NCI-H82 treated with DMSO at 0.1 percent for 48 hours (cell line): ENCODE data around the gene BASP1.
"Not testable (repeated sequence)": the region's sequence is repeated elsewhere in the genome, so short reads cannot be mapped to it uniquely, and the experiment has no call there.

Experiments
- DNase-seq: peaks from one replicate; lab custom pipeline; 2025; ENCODE audit not compliant: unreplicated experiment; lab: John Stamatoyannopoulos, UW

Gene BASP1

GRCh38 chr5:17249029-17249634, 31.7 kb downstream of the BASP1 start:
- DNase-seq: no peak

GRCh38 chr5:17249841-17250240, 32.4 kb downstream of the BASP1 start:
- not testable (repeated sequence) for DNase-seq

DNA sequence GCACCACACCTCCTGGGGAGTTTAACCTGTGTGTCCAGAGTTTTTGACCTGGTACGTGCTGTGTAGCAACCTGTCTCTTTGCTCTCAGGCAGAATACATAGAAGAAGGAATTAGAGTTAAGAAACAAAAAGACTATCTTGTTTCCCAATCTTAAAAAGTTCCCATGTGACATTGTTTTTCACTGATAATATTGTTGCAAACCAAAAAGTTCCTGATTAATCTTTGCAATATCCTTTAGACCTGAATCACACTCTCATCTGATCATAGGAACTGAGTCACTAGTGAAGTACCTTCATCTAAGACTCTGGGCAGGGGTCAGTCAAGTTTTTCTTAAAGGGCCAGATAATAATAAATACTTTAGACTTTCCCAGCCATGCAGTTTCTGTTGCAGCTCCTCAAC, 35.1 kb downstream of the BASP1 start:
- no peak for DNase-seq

DNA sequence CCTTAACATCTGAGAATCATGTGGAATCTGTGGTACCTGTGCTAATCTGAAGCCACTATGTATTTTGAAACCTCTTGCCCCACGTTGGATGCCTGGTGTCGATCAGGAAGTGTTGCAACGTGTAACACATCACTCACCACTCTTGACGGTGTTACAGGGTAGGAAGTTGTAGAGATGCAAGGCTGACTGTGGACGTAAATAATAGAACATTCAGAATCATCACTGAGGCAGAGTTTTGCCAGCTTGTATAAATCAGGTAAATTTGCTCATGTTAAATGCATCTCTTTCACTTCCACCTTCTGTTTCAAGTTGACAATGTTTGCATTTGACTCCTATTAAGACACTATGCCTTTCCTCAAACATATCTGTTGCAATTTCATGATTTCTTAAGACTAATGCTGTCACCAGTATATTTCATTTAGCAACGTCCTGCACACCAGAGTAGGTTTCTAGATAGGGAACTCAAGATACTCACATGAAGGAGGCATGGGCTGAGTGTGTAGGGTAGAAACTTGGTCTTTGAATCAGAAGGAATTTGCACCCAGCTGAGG, 38.1 kb downstream of the BASP1 start:
- no peak for DNase-seq

- DNase-seq: no peak
These were observed 38.7 kb downstream of the BASP1 start for GRCh38 chr5:17256171-17256570.

- DNase-seq: no peak
These were observed 39.4 kb downstream of the BASP1 start for GRCh38 chr5:17256839-17257238.

- DNase-seq: no peak
These were observed 40.4 kb downstream of the BASP1 start for GRCh38 chr5:17257705-17258273.

GRCh38 chr5:17258431-17258830, 41.0 kb downstream of the BASP1 start:
- no peak for DNase-seq

DNA sequence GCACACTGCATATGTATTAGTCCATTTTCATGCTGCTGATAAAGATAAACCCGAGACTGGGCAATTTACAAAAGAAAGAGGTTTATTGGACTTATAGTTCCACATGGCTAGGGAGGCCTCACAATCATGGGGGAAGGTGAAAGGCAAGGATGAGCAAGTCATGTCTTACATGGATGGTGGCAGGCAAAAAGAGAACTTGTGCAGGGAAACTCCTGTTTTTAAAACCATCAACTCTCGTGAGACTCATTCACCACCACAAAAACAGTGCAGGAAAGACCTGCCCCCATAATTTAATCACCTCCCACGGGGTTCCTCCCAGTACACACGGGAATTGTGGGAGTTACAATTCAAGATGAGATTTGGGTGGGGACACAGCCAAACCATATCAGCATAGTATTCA, 41.6 kb downstream of the BASP1 start:
- not testable (repeated sequence) for DNase-seq

GRCh38 chr5:17259630-17260257, 42.3 kb downstream of the BASP1 start:
- no peak for DNase-seq

GRCh38 chr5:17260549-17260948, 43.1 kb downstream of the BASP1 start:
- no peak for DNase-seq

- no peak for DNase-seq
These were observed 43.6 kb downstream of the BASP1 start for GRCh38 chr5:17261075-17261474.

DNA sequence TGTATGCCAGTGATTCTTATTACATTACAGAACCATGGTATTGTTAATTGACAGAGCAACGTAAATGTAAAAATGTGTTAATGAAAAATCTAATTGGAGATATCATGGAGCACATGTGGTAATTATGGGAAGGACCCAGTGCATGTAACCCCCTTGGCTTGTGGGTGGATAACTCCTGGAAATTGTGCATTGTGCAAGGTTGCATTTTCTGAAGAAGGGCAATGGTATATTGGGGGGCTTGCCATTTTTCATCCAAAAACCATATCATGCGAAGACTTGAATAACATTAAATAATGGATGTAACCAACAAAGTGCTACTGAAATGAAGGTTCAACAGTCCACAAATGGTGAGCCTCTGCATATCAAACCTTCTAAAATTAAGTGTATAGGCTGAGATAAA, 47.6 kb downstream of the BASP1 start:
- no peak for DNase-seq

GRCh38 chr5:17267106-17267505, 49.7 kb downstream of the BASP1 start:
- DNase-seq: no peak

DNA sequence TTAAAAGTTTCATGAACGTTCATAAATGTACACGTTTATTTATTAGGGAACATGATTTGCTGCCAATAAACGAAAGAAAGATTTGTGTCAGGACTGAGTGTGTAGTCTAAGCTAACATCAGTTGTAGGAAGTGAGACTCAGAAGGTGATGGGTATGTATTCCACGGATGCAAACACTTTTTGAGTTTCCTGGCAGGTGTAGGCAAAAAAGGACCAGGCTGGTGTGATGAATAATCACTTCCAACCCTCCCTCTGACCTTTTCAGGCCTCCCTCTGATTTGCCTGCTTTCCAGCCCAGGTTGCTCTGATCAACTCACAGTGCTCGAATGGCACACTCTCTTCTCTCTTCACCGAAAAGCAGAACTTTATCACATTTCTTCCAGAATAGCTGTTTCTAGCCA, 51.8 kb downstream of the BASP1 start:
- no peak for DNase-seq

- DNase-seq: no peak
These were observed 54.7 kb downstream of the BASP1 start for GRCh38 chr5:17272111-17272510.

DNA sequence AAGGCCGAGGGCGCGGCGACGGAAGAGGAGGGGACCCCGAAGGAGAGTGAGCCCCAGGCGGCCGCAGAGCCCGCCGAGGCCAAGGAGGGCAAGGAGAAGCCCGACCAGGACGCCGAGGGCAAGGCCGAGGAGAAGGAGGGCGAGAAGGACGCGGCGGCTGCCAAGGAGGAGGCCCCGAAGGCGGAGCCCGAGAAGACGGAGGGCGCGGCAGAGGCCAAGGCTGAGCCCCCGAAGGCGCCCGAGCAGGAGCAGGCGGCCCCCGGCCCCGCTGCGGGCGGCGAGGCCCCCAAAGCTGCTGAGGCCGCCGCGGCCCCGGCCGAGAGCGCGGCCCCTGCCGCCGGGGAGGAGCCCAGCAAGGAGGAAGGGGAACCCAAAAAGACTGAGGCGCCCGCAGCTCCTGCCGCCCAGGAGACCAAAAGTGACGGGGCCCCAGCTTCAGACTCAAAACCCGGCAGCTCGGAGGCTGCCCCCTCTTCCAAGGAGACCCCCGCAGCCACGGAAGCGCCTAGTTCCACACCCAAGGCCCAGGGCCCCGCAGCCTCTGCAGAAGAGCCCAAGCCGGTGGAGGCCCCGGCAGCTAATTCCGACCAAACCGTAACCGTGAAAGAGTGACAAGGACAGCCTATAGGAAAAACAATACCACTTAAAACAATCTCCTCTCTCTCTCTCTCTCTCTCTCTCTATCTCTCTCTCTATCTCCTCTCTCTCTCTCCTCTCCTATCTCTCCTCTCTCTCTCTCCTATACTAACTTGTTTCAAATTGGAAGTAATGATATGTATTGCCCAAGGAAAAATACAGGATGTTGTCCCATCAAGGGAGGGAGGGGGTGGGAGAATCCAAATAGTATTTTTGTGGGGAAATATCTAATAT, 58.1 kb downstream of the BASP1 start:
- DNase-seq: no peak

DNA sequence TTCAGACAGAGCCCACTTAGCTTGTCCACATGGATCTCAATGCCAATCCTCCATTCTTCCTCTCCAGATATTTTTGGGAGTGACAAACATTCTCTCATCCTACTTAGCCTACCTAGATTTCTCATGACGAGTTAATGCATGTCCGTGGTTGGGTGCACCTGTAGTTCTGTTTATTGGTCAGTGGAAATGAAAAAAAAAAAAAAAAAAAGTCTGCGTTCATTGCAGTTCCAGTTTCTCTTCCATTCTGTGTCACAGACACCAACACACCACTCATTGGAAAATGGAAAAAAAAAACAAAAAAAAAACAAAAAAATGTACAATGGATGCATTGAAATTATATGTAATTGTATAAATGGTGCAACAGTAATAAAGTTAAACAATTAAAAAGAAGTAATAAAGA, 59.0 kb downstream of the BASP1 start:
- DNase-seq: no peak

GRCh38 chr5:17277907-17278306, 60.5 kb downstream of the BASP1 start:
- DNase-seq: no peak

DNA sequence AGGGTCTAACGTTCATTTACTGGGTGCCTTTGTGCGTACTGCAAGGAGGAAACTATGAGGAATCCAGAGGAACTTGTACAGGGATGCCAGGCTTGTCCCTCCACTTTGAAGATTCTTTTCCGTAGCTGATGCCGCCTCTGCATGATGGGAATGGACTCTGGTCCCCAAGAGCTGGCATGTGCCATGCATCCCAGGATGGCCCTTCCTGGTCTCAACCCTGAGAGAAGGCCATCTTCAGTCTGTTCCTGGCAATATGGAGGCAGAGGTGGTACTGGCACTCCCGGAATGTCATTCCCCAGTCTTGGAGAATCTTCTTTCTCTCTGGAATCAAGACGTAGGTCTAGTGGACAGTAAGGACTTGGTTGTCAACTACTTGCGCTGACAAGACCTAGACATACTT, 61.5 kb downstream of the BASP1 start:
- no peak for DNase-seq

GRCh38 chr5:17279487-17279886, 62.1 kb downstream of the BASP1 start:
- DNase-seq: no peak
